ENCODE measurements around the gene PMIS2. TPM values are rescaled to one million over a fixed set of nuclear protein-coding genes. Genes with fewer than 3 reads are reported as not detected.

PMIS2 gene
- total RNA-seq: under 1 TPM in 1 of 8 experiments, not detected in 7; 0.66 TPM

GRCh38 chr19:35585848-35586247 lies at the start of gene PMIS2:
TSS of gene PMIS2 (plus strand) at chr19:35586173. CDS start at chr19:35586260, 87 bp downstream.
- in situ Hi-C loops (cut with MboI; ENCODE audit: low pct_unique_long_range_greater_than_20kb in 2 of 9, low sequenced_read_pairs in 9 of 9, unreplicated experiment in 9 of 9): no loop called here
- peak in 1 of 8 experiments; percentile 65 for ATAC-seq (replicated peaks in 6 of 8)
- 55 to 88% (median 73%) methylated on average over 1 to 10 of the region's 16 CpGs; no CpG with 5 or more reads in 5 of the 10 experiments for WGBS, 10 experiments
- Histone ChIP-seq H3K27ac (no peak within 1 kb of the TSS), H3K4me3 (no peak within 1 kb of the TSS), H3K4me1 (replicated peaks in 1 of 2) (no peaks in the 10 kb centered on the region)

GRCh38 chr19:35539314-35539713 lies 46.7 kb upstream of the PMIS2 start:
- Histone ChIP-seq H3K27ac (no peak overlapping the region), H3K4me3 (no peak overlapping the region), H3K4me1 (replicated peaks in 1 of 2) (peaks cover 0 to 4% of the 10 kb centered on the region in 2 donors)
- no peak for ATAC-seq (replicated peaks in 6 of 8)
- WGBS, 10 experiments: 17 to 100% (median 80%) methylated on average over 1 to 4 of the region's 6 CpGs; no CpG with 5 or more reads in 3 of the 10 experiments
- in situ Hi-C loops (cut with MboI; ENCODE audit: low pct_unique_long_range_greater_than_20kb in 2 of 9, low sequenced_read_pairs in 9 of 9, unreplicated experiment in 9 of 9): no loop called here

GRCh38 chr19:35539850-35540249 lies 46.1 kb upstream of the PMIS2 start:
- ATAC-seq (replicated peaks in 6 of 8): no peak
- Histone ChIP-seq H3K27ac (no peak overlapping the region), H3K4me3 (no peak overlapping the region), H3K4me1 (replicated peaks in 1 of 2) (peaks cover 0 to 5% of the 10 kb centered on the region in 2 donors)
- WGBS, 10 experiments: 70 to 100% (median 80%) methylated on average over 1 to 2 of the region's 12 CpGs; no CpG with 5 or more reads in 6 of the 10 experiments
- in situ Hi-C loops (cut with MboI; ENCODE audit: low pct_unique_long_range_greater_than_20kb in 2 of 9, low sequenced_read_pairs in 9 of 9, unreplicated experiment in 9 of 9): no loop called here

GRCh38 chr19:35540356-35540927 lies 45.5 kb upstream of the PMIS2 start:
- H3K27ac ChIP-seq: no peak overlapping the region
- peaks cover 0 to 5% of the 10 kb centered on the region in 2 donors for H3K4me1 ChIP-seq (replicated peaks in 1 of 2)
- 73 to 100% (median 88%) methylated on average over 1 to 5 of the region's 7 CpGs; no CpG with 5 or more reads in 4 of the 10 experiments for WGBS, 10 experiments
- in situ Hi-C loops (cut with MboI; ENCODE audit: low pct_unique_long_range_greater_than_20kb in 2 of 9, low sequenced_read_pairs in 9 of 9, unreplicated experiment in 9 of 9): no loop called here
- no peak for ATAC-seq (replicated peaks in 6 of 8)
- no peak overlapping the region for H3K4me3 ChIP-seq

GRCh38 chr19:35542209-35542608 lies 43.8 kb upstream of the PMIS2 start:
- WGBS, 10 experiments: 84 to 100% (median 100%) methylated on average over 1 to 5 of the region's 11 CpGs; no CpG with 5 or more reads in 7 of the 10 experiments
- no peak for ATAC-seq (replicated peaks in 6 of 8)
- H3K4me3 ChIP-seq: no peak overlapping the region
- in situ Hi-C loops (cut with MboI; ENCODE audit: low pct_unique_long_range_greater_than_20kb in 2 of 9, low sequenced_read_pairs in 9 of 9, unreplicated experiment in 9 of 9): no loop called here
- no peak overlapping the region for H3K27ac ChIP-seq
- peaks cover 6 to 12% of the 10 kb centered on the region in 2 donors for H3K4me1 ChIP-seq (replicated peaks in 1 of 2)

- WGBS, 10 experiments: 93 to 100% (median 100%) methylated on average over 1 to 3 of the region's 15 CpGs; no CpG with 5 or more reads in 6 of the 10 experiments
- in situ Hi-C loops (cut with MboI; ENCODE audit: low pct_unique_long_range_greater_than_20kb in 2 of 9, low sequenced_read_pairs in 9 of 9, unreplicated experiment in 9 of 9): no loop called here
- H3K4me3 ChIP-seq: no peak overlapping the region
These were observed 42.5 kb upstream of the PMIS2 start for GRCh38 chr19:35543280-35544109.

GRCh38 chr19:35544110-35544802 lies 41.7 kb upstream of the PMIS2 start:
- Histone ChIP-seq H3K27ac (no peak overlapping the region), H3K4me3 (peak overlapping the region; percentile 85 to 98 (median 91)), H3K4me1 (replicated peaks in 1 of 2) (peaks cover 6 to 12% of the 10 kb centered on the region in 2 donors)
- in situ Hi-C loops (cut with MboI; ENCODE audit: low pct_unique_long_range_greater_than_20kb in 2 of 9, low sequenced_read_pairs in 9 of 9, unreplicated experiment in 9 of 9): no loop called here
- no peak for ATAC-seq (replicated peaks in 6 of 8)
- 20 to 58% (median 36%) methylated on average over 1 to 3 of the region's 3 CpGs; no CpG with 5 or more reads in 3 of the 10 experiments for WGBS, 10 experiments

More at GRCh38 chr19:35543280-35544109, 42.5 kb upstream of the PMIS2 start:
- no peak for ATAC-seq (replicated peaks in 6 of 8)
- H3K27ac ChIP-seq: no peak overlapping the region
- H3K4me1 ChIP-seq (replicated peaks in 1 of 2): peaks cover 6 to 12% of the 10 kb centered on the region in 2 donors

GRCh38 chr19:35545001-35545854 lies 40.7 kb upstream of the PMIS2 start, which contains the start of gene TMEM147:
TSS of gene TMEM147 (plus strand) at chr19:35545626. CDS start at chr19:35545740, 114 bp downstream.
- Histone ChIP-seq H3K4me3 (peak within 1 kb of the TSS; percentile 85 to 98 (median 91)), H3K27ac (peak within 1 kb of the TSS; percentile 68 to 76), H3K4me1 (replicated peaks in 1 of 2) (peaks cover 6 to 12% of the 10 kb centered on the region in 2 donors)
- ATAC-seq (replicated peaks in 6 of 8): peak; percentile 94 to 99 (median 98)
- 0 to 10% (median 0%) methylated on average over 2 to 23 of the region's 85 CpGs; no CpG with 5 or more reads in 4 of the 10 experiments for WGBS, 10 experiments
- in situ Hi-C loops (cut with MboI; ENCODE audit: low pct_unique_long_range_greater_than_20kb in 2 of 9, low sequenced_read_pairs in 9 of 9, unreplicated experiment in 9 of 9): no loop called here

- peaks cover 6 to 12% of the 10 kb centered on the region in 2 donors for H3K4me1 ChIP-seq (replicated peaks in 1 of 2)
- peak in 3 of 8 experiments; percentile 54 to 63 (median 57) for ATAC-seq (replicated peaks in 6 of 8)
- in situ Hi-C loops (cut with MboI; ENCODE audit: low pct_unique_long_range_greater_than_20kb in 2 of 9, low sequenced_read_pairs in 9 of 9, unreplicated experiment in 9 of 9): no loop called here
- 0 to 24% (median 5%) methylated on average over 1 to 3 of the region's 27 CpGs; no CpG with 5 or more reads in 5 of the 10 experiments for WGBS, 10 experiments
- H3K27ac ChIP-seq: peak overlapping the region; percentile 15 to 22
- peak overlapping the region; percentile 85 to 98 (median 91) for H3K4me3 ChIP-seq
These were observed 40.1 kb upstream of the PMIS2 start for GRCh38 chr19:35545855-35546381.

- WGBS, 10 experiments: 63 to 85% (median 80%) methylated on average over 1 to 5 of the region's 8 CpGs; no CpG with 5 or more reads in 3 of the 10 experiments
- Histone ChIP-seq H3K4me3 (peak overlapping the region in 3 of 5 donors; percentile 91 to 98 (median 97)), H3K27ac (no peak overlapping the region), H3K4me1 (replicated peaks in 1 of 2) (peaks cover 6 to 12% of the 10 kb centered on the region in 2 donors)
- in situ Hi-C loops (cut with MboI; ENCODE audit: low pct_unique_long_range_greater_than_20kb in 2 of 9, low sequenced_read_pairs in 9 of 9, unreplicated experiment in 9 of 9): no loop called here
- ATAC-seq (replicated peaks in 6 of 8): no peak
These were observed 39.4 kb upstream of the PMIS2 start for GRCh38 chr19:35546532-35546931.

GRCh38 chr19:35549174-35549788 lies 36.7 kb upstream of the PMIS2 start:
- peaks cover 6 to 9% of the 10 kb centered on the region in 2 donors for H3K4me1 ChIP-seq (replicated peaks in 1 of 2)
- 0 to 20% (median 7%) methylated on average over 1 to 4 of the region's 6 CpGs; no CpG with 5 or more reads in 3 of the 10 experiments for WGBS, 10 experiments
- in situ Hi-C loops (cut with MboI; ENCODE audit: low pct_unique_long_range_greater_than_20kb in 2 of 9, low sequenced_read_pairs in 9 of 9, unreplicated experiment in 9 of 9): no loop called here
- no peak overlapping the region for H3K27ac ChIP-seq
- ATAC-seq (replicated peaks in 6 of 8): peak in 2 of 8 experiments; percentile 1 to 2
- no peak overlapping the region for H3K4me3 ChIP-seq
